Natural killer cell treated with Interleukin-12 subunit alpha and Interleukin-12 subunit beta and Interleukin-15 and Interleukin-18, amount 100 ng/mL, for 72 hours (primary cell): ENCODE results near the gene CACNA1E. TPM values are rescaled to one million over a fixed set of nuclear protein-coding genes. Genes with fewer than 3 reads are reported as not detected.

Experiments used
- ATAC-seq, 2 donors: fragments of 150-1000 bp; cut with Tn5 transposase in 1 of 2; sonication (Bioruptor Pico), chemical (Tn5 transposase) in 1 of 2; 2 replicates each; pipeline ENCODE4 v1.10.0; 2021
- DNase-seq: peaks from one replicate; pipeline ENCODE4 v3.0.0; 2022; ENCODE audit warnings: low spot score
- H3K27ac Mint-ChIP-seq, 2 donors: 1 replicate in 1 of 2; 2 replicates in 1 of 2; pipeline ENCODE4 v1.8.0; 2022; ENCODE audit warnings: mixed read lengths in 2 of 2, mild to moderate bottlenecking in 1 of 2, moderate library complexity in 1 of 2
- H3K27me3 Mint-ChIP-seq, 2 donors: 1 replicate in 1 of 2; 2 replicates in 1 of 2; pipeline ENCODE4 v1.8.0; 2022; ENCODE audit warnings: mixed read lengths in 2 of 2
- H3K36me3 Mint-ChIP-seq: one replicate; pipeline ENCODE4 v1.8.0; 2022; ENCODE audit warnings: mixed read lengths
- H3K4me1 Mint-ChIP-seq, 2 donors: 1 replicate in 1 of 2; 2 replicates in 1 of 2; pipeline ENCODE4 v1.8.0; 2022; ENCODE audit warnings: low read depth in 2 of 2, mixed read lengths in 2 of 2, mild to moderate bottlenecking in 1 of 2
- H3K4me3 Mint-ChIP-seq: one replicate; pipeline ENCODE4 v1.8.0; 2022; ENCODE audit warnings: mixed read lengths
- H3K9me3 Mint-ChIP-seq: 2 replicates; pipeline ENCODE4 v1.8.0; 2022; ENCODE audit warnings: mixed read lengths
- total RNA-seq, 2 donors: library from RNA; stranded (reverse); gene quantifications; one replicate each; pipeline ENCODE4 v1.2.3, GENCODE V29; 2022

CACNA1E gene
- total RNA-seq, 2 donors from 2014 or later, result 0.08 TPM; not detected in 1

DNA sequence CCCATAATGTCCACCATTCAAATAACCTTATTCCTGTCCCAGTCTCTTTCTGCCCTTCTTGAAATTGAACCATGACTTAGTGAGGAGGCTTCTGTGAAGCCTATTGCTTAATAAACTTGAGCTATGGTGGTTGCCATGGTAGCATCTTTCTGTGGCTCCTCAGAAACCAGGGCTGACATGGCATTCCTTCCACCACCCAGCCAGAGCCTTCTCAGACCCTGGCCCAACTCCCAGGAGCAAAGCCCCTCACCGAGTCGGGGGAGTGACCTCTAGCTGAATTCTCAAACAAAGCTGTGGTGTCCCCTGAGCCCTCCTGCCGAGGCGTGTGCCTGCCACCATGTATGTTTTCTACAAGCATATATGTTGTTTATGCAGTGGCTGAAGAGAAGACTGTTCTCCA lies 259.1 kb downstream of the CACNA1E start:
- Mint-ChIP-seq H3K4me3 (no peak overlapping the region), H3K4me1 (no peaks in the 10 kb centered on the region), H3K36me3 (no peaks in the 10 kb centered on the region), H3K27me3 (peaks cover 8 to 20% of the 10 kb centered on the region in 2 donors), H3K9me3 (no peaks in the 10 kb centered on the region), H3K27ac (no peak overlapping the region)
- DNase-seq (no peak), ATAC-seq (no peak)

- Mint-ChIP-seq H3K4me3 (no peak overlapping the region), H3K4me1 (no peaks in the 10 kb centered on the region), H3K36me3 (no peaks in the 10 kb centered on the region), H3K9me3 (no peaks in the 10 kb centered on the region), H3K27ac (no peak overlapping the region), H3K27me3 (peaks cover 8 to 23% of the 10 kb centered on the region in 2 donors)
- no peak for ATAC-seq
- no peak for DNase-seq
These were observed 260.6 kb downstream of the CACNA1E start for GRCh38 chr1:181743878-181744312.

DNA sequence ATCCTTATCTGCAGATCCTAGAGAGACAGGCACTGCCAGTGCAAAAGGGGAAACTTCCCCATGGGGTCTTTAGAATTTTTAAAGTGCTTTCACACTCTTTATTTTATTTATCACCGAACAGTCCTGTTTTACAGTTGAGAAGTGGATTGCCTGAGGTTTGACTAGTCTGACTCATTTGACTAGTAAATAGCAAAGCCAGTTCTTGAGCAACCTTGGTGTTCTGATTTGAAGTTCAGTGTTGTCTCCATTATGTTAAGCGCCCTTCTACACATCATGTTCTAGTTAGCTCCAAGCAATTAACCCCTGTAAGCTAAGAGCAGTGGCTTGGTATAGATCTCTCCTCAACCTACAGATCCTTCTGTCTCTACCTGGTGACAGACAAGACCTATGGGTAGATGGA lies 262.9 kb downstream of the CACNA1E start:
- Mint-ChIP-seq H3K36me3 (no peaks in the 10 kb centered on the region), H3K4me3 (no peak overlapping the region), H3K27me3 (peaks cover 12 to 28% of the 10 kb centered on the region in 2 donors), H3K4me1 (no peaks in the 10 kb centered on the region), H3K9me3 (no peaks in the 10 kb centered on the region), H3K27ac (no peak overlapping the region)
- ATAC-seq (no peak), DNase-seq (no peak)

DNA sequence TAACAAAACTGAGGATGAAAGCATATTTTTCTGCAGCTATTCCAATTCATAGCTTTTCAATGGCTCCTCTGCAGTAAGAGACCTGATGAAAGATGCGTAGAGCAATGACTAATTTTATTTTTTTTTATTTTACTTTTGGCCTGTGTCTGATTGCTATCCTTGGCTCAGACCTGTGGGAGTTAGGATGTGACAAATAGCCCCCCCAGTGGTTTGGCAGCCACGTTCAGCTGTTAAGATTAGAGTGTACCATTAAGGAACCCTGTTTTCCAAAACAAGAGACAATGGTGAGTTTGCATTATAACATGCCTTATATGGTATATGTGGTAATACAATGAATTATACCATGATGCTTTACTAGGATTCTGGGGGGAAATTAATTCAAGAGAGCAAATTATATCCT lies 264.7 kb downstream of the CACNA1E start:
- DNase-seq, result no peak
- H3K9me3 Mint-ChIP-seq, result no peaks in the 10 kb centered on the region
- no peak overlapping the region for H3K4me3 Mint-ChIP-seq
- peaks cover 8 to 24% of the 10 kb centered on the region in 2 donors for H3K27me3 Mint-ChIP-seq
- H3K36me3 Mint-ChIP-seq, result no peaks in the 10 kb centered on the region
- H3K27ac Mint-ChIP-seq, result no peak overlapping the region
- no peaks in the 10 kb centered on the region for H3K4me1 Mint-ChIP-seq
- ATAC-seq, result no peak

- Mint-ChIP-seq H3K27me3 (peaks cover 4 to 23% of the 10 kb centered on the region in 2 donors), H3K4me3 (no peak overlapping the region), H3K4me1 (no peaks in the 10 kb centered on the region), H3K9me3 (no peaks in the 10 kb centered on the region), H3K36me3 (no peaks in the 10 kb centered on the region), H3K27ac (no peak overlapping the region)
- no peak for ATAC-seq
- DNase-seq, result no peak
These were observed 270.8 kb downstream of the CACNA1E start for GRCh38 chr1:181754103-181754502.

DNA sequence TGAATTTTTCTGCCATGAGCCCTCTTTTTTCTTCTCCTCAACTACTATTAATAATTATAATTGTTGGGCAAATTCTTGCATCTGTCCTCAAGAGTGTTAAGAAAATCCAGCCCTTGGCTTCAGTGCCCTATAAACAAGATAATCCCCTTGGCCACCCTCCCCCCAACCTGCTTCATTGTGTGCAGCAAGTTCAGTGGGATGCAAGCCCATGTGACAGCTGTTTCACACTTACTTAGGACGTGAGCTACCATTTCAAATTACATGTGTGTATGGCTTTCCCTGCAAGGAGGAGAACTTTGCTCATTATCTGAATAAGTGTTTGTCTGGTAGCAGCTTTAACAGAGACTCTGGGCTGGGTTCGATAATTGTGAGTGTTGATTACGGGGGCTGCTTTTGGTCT lies 276.2 kb downstream of the CACNA1E start:
- Mint-ChIP-seq H3K9me3 (no peaks in the 10 kb centered on the region), H3K27me3 (peaks cover 0 to 15% of the 10 kb centered on the region in 2 donors), H3K4me1 (no peaks in the 10 kb centered on the region), H3K36me3 (no peaks in the 10 kb centered on the region), H3K27ac (no peak overlapping the region), H3K4me3 (no peak overlapping the region)
- DNase-seq, result no peak
- ATAC-seq, result no peak

GRCh38 chr1:181763736-181764135 lies 280.4 kb downstream of the CACNA1E start:
- DNase-seq (no peak), ATAC-seq (no peak)
- Mint-ChIP-seq H3K9me3 (no peaks in the 10 kb centered on the region), H3K4me1 (no peaks in the 10 kb centered on the region), H3K36me3 (no peaks in the 10 kb centered on the region), H3K27ac (no peak overlapping the region), H3K27me3 (peaks cover 5 to 10% of the 10 kb centered on the region in 2 donors), H3K4me3 (no peak overlapping the region)

DNA sequence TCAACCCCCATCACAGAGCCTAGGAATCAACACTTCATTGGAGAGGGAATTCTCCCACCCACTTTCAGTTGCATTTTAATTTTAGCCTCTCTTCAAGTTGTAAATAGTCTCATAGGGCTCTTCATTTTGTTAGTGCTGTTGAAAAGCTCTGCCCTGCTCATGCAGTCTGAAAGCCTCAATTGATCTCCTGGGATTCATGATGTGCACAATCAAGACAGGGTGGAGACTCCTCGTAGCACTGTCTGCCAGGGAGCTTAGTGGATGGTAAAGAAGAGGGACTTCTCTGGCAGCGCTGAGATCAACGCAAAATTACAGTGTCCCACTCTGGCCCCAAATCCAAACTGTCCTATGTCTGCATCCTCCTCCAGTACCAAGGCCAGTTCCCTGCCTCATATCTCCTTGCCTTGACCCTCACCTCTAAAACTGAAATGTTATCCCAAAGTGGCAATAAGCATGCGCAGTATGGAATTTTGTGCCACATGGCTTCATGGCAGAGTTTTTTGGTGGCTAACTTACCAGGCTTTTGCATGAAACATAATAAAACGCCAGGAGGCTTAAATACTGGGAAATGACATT lies 282.2 kb downstream of the CACNA1E start:
- no peaks in the 10 kb centered on the region for H3K9me3 Mint-ChIP-seq
- H3K4me1 Mint-ChIP-seq, result no peaks in the 10 kb centered on the region
- H3K27me3 Mint-ChIP-seq, result peaks cover 5 to 7% of the 10 kb centered on the region in 2 donors
- ATAC-seq (no peak), DNase-seq (no peak)
- no peak overlapping the region for H3K27ac Mint-ChIP-seq
- H3K4me3 Mint-ChIP-seq, result no peak overlapping the region
- H3K36me3 Mint-ChIP-seq, result no peaks in the 10 kb centered on the region

DNA sequence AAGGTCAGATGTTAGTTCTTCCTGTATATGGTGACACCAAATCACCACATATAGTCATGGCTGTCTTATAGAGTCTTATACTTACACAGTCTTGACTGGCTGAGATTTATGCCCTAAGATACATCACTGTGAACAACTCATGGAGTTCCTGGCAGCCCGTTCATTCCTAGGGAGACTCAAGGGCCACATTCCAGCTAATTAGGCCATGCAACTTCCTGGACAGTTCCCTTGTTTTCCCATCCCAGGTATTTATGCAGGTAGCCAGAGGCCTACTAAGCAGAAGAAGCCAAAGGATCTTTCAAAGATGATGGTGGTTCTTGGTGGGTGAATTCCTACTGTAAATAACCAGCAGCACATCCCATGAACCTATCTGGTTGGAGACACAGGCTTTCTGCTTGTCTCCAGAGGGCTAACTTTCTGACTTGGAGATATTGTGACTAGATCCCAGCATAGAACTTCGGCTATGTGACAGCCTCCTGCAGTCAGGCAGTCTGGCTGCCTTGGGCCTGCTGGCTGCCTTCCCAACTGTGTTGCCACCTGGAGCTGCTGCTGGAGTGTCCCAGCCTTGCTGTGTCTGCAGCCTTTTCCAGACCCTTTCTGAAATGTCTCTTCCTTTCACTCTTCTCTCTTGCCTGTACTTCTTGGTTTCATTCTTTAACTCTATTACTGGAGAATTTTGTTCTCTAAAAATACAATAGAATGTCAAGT lies 283.8 kb downstream of the CACNA1E start:
- peaks cover 5 to 9% of the 10 kb centered on the region in 2 donors for H3K27me3 Mint-ChIP-seq
- H3K36me3 Mint-ChIP-seq, result no peaks in the 10 kb centered on the region
- ATAC-seq, result no peak
- no peak for DNase-seq
- H3K4me1 Mint-ChIP-seq, result no peaks in the 10 kb centered on the region
- no peak overlapping the region for H3K27ac Mint-ChIP-seq
- no peak overlapping the region for H3K4me3 Mint-ChIP-seq
- H3K9me3 Mint-ChIP-seq, result no peaks in the 10 kb centered on the region

DNA sequence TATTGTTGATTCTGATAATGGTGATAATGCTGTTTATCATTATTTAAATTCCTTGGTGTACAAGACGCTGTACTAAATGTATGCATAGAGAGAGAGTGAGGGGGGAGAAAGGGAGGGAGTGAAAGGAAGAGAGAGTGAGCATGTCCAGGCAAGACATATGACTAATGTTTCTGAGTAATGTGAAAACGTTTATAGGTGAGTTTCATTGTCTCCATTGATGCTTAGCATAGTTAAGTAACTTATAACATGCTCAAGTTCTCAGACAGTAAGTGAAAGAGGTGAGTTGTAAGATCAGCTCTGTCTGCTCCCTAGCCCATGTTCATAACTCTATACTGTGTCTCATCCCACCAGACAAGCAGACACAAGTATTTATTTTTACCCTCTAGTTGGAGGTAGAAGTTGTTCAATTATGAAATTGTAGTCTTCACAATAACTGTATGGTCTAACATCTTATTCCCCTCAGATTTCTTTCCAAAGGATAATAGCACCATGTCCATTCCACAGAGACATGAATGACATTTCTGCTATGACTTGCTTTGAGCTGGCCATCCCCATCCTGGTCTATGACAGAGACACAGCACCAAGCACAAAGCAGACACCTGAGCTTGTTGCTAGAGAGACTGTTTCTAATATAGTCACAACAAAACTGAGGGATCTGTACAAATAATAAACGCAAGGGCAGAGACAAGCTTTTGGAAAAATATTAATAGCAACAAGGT lies 285.1 kb downstream of the CACNA1E start:
- Mint-ChIP-seq H3K4me3 (no peak overlapping the region), H3K27ac (no peak overlapping the region), H3K27me3 (peaks cover 5 to 12% of the 10 kb centered on the region in 2 donors), H3K36me3 (no peaks in the 10 kb centered on the region), H3K4me1 (no peaks in the 10 kb centered on the region), H3K9me3 (no peaks in the 10 kb centered on the region)
- ATAC-seq (no peak), DNase-seq (no peak)

DNA sequence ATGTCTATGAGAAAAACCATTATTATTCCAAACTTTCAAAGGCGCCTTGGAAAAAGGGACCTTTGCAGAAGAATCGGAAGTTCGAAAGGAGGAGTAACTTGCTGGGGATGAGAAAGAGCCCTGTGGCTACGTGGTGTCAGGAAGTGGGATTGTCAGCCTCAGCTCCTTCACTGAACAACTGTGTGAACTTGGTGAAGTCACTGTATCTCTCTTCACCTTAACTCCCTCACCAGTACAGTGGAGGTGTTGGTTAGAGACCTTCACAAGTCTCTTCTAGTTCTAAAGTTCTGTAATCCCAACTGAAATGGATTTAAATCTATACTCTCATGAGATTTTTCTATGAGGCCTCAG lies 285.6 kb downstream of the CACNA1E start:
- H3K27me3 Mint-ChIP-seq, result peaks cover 5 to 12% of the 10 kb centered on the region in 2 donors
- H3K9me3 Mint-ChIP-seq, result no peaks in the 10 kb centered on the region
- DNase-seq (no peak), ATAC-seq (no peak)
- no peaks in the 10 kb centered on the region for H3K36me3 Mint-ChIP-seq
- no peak overlapping the region for H3K27ac Mint-ChIP-seq
- no peak overlapping the region for H3K4me3 Mint-ChIP-seq
- H3K4me1 Mint-ChIP-seq, result no peaks in the 10 kb centered on the region

DNA sequence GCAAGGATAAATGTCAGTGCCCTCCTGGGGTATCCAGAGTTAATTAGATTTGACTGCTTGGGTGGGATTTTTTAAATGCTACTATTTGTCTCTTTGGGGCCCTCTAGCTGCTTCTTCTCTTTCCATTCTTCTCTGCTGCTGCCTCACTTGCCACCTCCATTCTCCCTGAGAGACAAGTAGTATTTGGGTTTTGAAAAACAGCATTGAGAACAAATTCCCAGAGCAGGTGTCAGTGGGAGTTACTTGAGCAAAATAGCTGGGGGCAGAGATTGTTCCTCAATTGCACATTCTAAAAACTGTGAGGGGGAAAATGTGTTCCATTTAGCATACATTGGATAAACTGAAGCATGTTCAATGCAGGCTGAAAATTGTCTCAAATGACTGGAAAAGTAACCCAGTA lies 286.5 kb downstream of the CACNA1E start:
- no peaks in the 10 kb centered on the region for H3K4me1 Mint-ChIP-seq
- peaks cover 5 to 12% of the 10 kb centered on the region in 2 donors for H3K27me3 Mint-ChIP-seq
- no peak overlapping the region for H3K4me3 Mint-ChIP-seq
- no peaks in the 10 kb centered on the region for H3K36me3 Mint-ChIP-seq
- no peak overlapping the region for H3K27ac Mint-ChIP-seq
- no peaks in the 10 kb centered on the region for H3K9me3 Mint-ChIP-seq
- DNase-seq (no peak), ATAC-seq (no peak)

DNA sequence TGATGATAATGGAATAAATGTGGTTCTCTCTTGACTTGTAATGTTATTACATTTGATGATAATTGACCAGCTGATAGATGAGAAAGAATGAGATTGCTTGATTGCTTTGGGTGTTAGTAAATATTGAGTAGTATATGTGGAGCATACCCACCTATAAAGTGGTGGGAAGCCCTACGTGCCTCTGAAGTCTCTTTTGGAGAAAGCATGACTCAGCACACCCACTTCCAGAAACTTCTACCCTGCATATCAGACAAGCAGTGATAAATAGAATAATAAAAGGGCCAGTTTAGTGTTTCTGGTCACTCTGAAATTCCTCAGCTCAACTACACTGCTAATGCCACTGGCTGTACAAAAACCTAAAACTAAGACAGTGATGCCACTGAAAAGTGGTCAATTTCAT lies 289.4 kb downstream of the CACNA1E start:
- H3K27me3 Mint-ChIP-seq, result peaks cover 3 to 12% of the 10 kb centered on the region in 2 donors
- no peaks in the 10 kb centered on the region for H3K36me3 Mint-ChIP-seq
- no peaks in the 10 kb centered on the region for H3K4me1 Mint-ChIP-seq
- DNase-seq, result no peak
- ATAC-seq, result no peak
- H3K27ac Mint-ChIP-seq, result no peak overlapping the region
- no peak overlapping the region for H3K4me3 Mint-ChIP-seq
- H3K9me3 Mint-ChIP-seq, result no peaks in the 10 kb centered on the region

- no peaks in the 10 kb centered on the region for H3K36me3 Mint-ChIP-seq
- ATAC-seq, result no peak
- DNase-seq, result no peak
- no peaks in the 10 kb centered on the region for H3K4me1 Mint-ChIP-seq
- H3K9me3 Mint-ChIP-seq, result no peaks in the 10 kb centered on the region
- no peak overlapping the region for H3K27ac Mint-ChIP-seq
- H3K27me3 Mint-ChIP-seq, result peaks cover 0 to 5% of the 10 kb centered on the region in 2 donors
- H3K4me3 Mint-ChIP-seq, result no peak overlapping the region
These were observed 292.7 kb downstream of the CACNA1E start for GRCh38 chr1:181776044-181776443.
